Measurements from ENCODE around the gene CATSPERZ. TPM values are rescaled to one million over a fixed set of nuclear protein-coding genes. Genes with fewer than 3 reads are reported as not detected.

Gene CATSPERZ
- total and polyA plus RNA-seq, 2 of the 8 experiments (the other 6 are each of a cell fraction or from before 2014, with no cell fraction given), result 0.77 TPM; not detected in 1

DNA sequence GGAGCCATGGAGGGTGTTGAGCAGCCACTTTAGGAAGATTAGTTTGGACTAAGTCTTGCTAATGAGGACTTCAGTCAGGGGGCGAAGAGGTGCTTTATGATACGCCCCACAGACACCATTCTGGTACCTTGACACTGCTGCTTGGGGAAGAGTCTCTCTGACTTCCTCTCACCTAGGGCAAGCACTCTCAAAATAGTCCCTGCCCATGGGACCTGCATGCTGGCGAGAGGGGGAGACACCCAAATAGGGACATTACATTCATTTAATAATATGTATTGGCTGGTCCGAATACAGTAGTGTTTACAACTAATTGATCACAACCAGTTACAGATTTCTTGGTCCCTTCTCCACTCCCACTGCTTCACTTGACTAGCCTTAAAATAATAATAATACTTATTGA is 4.4 kb upstream of the CATSPERZ start:
- Histone ChIP-seq H2BK12ac (ENCODE audit: low read depth, low read length) (no peak overlapping the region), H4K20me1 (replicated peaks in 1 of 2; ENCODE audit: control insufficient read depth in 1 of 2, insufficient read depth in 2 of 2, low read length in 2 of 2) (peaks cover 3 to 19% of the 10 kb centered on the region in 2 experiments), H2BK5ac (ENCODE audit: low read depth, low read length) (no peak overlapping the region), H3K18ac (ENCODE audit: extremely low read depth, low read length) (no peak overlapping the region), H2BK15ac (ENCODE audit: low read length) (no peak overlapping the region), H3K4me3 (ENCODE audit: extremely low read depth in 1 of 4, insufficient read depth in 2 of 4, low read depth in 3 of 4, low read length in 4 of 4) (no peak overlapping the region), H3K14ac (ENCODE audit: insufficient read length) (no peak overlapping the region), H3K4me2 (ENCODE audit: insufficient read depth in 1 of 2, low read depth in 2 of 2, low read length in 2 of 2) (no peak overlapping the region; a peak in 1 of 4 replicates), H4K91ac (replicated peaks; ENCODE audit: insufficient read length, low read length) (no peak overlapping the region), H3K56ac (replicated peaks; ENCODE audit: insufficient read length, low read depth, low read length) (no peak overlapping the region), H3K23ac (ENCODE audit: insufficient read length) (no peak overlapping the region), H3K27ac (ENCODE audit: low read depth, low read length) (no peak overlapping the region), H3K9ac (replicated peaks in 1 of 4; ENCODE audit: extremely low read depth in 1 of 4, low read depth in 3 of 4, low read length in 3 of 4) (no peak overlapping the region), H3K36me3 (ENCODE audit: control insufficient read depth in 2 of 4, insufficient read depth in 4 of 4, low read length in 3 of 4) (peaks cover 0 to 9% (median 0%) of the 10 kb centered on the region in 4 experiments; a peak in 1 of 8 replicates), H2AK5ac (ENCODE audit: low read depth, low read length) (no peak overlapping the region), H2AFZ (ENCODE audit: low read length) (no peak overlapping the region), H2BK120ac (replicated peaks; ENCODE audit: low read depth, low read length) (no peak overlapping the region), H3K4ac (replicated peaks; ENCODE audit: insufficient read length, low read depth, low read length) (no peak overlapping the region), H2BK20ac (ENCODE audit: low read length) (no peak overlapping the region), H3K27me3 (replicated peaks in 1 of 4; ENCODE audit: control insufficient read depth in 3 of 4, extremely low read depth in 1 of 4, insufficient read depth in 3 of 4, low read length in 3 of 4) (peaks cover 90 to 100% (median 99%) of the 10 kb centered on the region in 4 experiments), H3K4me1 (replicated peaks in 1 of 4; ENCODE audit: control insufficient read depth in 3 of 4, insufficient read depth in 4 of 4, low read length in 3 of 4) (peaks cover 0 to 32% (median 16%) of the 10 kb centered on the region in 4 experiments; a peak in 5 of 7 replicates), H4K8ac (ENCODE audit: extremely low read depth, insufficient read depth, low read length) (no peak overlapping the region), H3K79me2 (ENCODE audit: control insufficient read depth in 1 of 2, insufficient read depth in 2 of 2, low read length in 2 of 2) (no peaks in the 10 kb centered on the region), H3K23me2 (ENCODE audit: low read depth, low read length) (peaks cover 11% of the 10 kb centered on the region; the same call in 1 of the 2 replicates), H4K5ac (ENCODE audit: insufficient read length, low read depth, low read length) (no peak overlapping the region), H3K79me1 (ENCODE audit: low read depth, low read length) (no peaks in the 10 kb centered on the region), H3K9me3 (ENCODE audit: insufficient read depth in 2 of 2, low read depth in 1 of 2, low read length in 1 of 2) (no peaks in the 10 kb centered on the region; a peak in 1 of 4 replicates)
- 63% methylated on average over 4 of the region's 4 CpGs; no CpG with 5 or more reads in 1 of the 2 experiments for WGBS, 2 experiments (ENCODE audit: extremely low coverage in 1 of 2, insufficient coverage in 1 of 2, insufficient read length in 1 of 2, insufficient replicate concordance in 2 of 2, low coverage in 1 of 2, low lambda C conversion rate in 2 of 2, missing lambda C conversion rate in 1 of 2)
- FAIRE-seq (no peak), DNase-seq (ENCODE audit: low read depth in 1 of 2, low spot score in 2 of 2) (no peak)
- POLR2A ChIA-PET (ENCODE audit: partially characterized antibody), result interaction anchor here (0.7 to 1.9 kb wide), 2 partner anchors 11 kb away, joined by 5 to 14 read pairs; partner anchors contain the start of genes BAD and GPR137
- CTCF ChIA-PET (ENCODE audit: partially characterized antibody), result interaction anchor here (0.7 to 2.6 kb wide), 6 partner anchors 8 to 64 kb away, joined by 3 to 10 read pairs (median 3); partner anchors contain the start of genes BAD, GPR137 and TRMT112
- TF ChIP-seq MAFK (IDR thresholded peaks at IDR 0.05; ENCODE audit: low read depth, low read length) (no peak), BACH1 (IDR thresholded peaks at IDR 0.05; ENCODE audit: low read length) (no peak), SP4 (IDR thresholded peaks at IDR 0.05; ENCODE audit: low read length) (no peak), CTBP2 (IDR thresholded peaks at IDR 0.05; ENCODE audit: borderline replicate concordance, insufficient read depth, insufficient read length, low read length) (no peak), RXRA (IDR thresholded peaks at IDR 0.05; ENCODE audit: insufficient read depth, low read depth, low read length) (no peak), EGR1 (IDR thresholded peaks at IDR 0.05; ENCODE audit: borderline replicate concordance, low read depth, low read length) (no peak), SRF (IDR thresholded peaks at IDR 0.05; ENCODE audit: low read depth, low read length) (no peak), SP2 (IDR thresholded peaks at IDR 0.05; ENCODE audit: low read length) (no peak), SUZ12 (IDR thresholded peaks at IDR 0.05; ENCODE audit: low read length) (no peak), SIRT6 (IDR thresholded peaks at IDR 0.05; ENCODE audit: low read length) (no peak), FOSL1 (IDR thresholded peaks at IDR 0.05; ENCODE audit: insufficient read depth, low read depth, low read length) (no peak)
- TF ChIP-seq, protein P1, sequence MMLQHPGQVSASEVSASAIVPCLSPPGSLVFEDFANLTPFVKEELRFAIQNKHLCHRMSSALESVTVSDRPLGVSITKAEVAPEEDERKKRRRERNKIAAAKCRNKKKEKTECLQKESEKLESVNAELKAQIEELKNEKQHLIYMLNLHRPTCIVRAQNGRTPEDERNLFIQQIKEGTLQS (IDR thresholded peaks at IDR 0.05; ENCODE audit: insufficient read depth, low read depth, low read length), result no peak
- TF ChIP-seq, protein P2, sequence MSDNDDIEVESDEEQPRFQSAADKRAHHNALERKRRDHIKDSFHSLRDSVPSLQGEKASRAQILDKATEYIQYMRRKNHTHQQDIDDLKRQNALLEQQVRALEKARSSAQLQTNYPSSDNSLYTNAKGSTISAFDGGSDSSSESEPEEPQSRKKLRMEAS (IDR thresholded peaks at IDR 0.05), result no peak
